CD14-positive monocyte (primary cell): ENCODE measurements around the gene CYB5D1. TPM values are rescaled to one million over a fixed set of nuclear protein-coding genes. Genes with fewer than 3 reads are reported as not detected.

Experiments
- DNase-seq, 3 donors: peaks; one replicate each; pipeline ENCODE4 v3.0.0-alpha.2; 2011 to 2022
- H2AFZ ChIP-seq: 2 replicates; pipeline ENCODE4 v1.6.0; 2012; ENCODE audit warnings: mild to moderate bottlenecking, low read depth, low read length, inconsistent platforms; ENCODE audit not compliant: insufficient read depth, poor library complexity, severe bottlenecking
- H3K27ac ChIP-seq, 2 donors: 1 replicate in 1 of 2; 2 replicates in 1 of 2; pipeline ENCODE4 v1.5.1; 2012 to 2013; ENCODE audit warnings: low read length in 2 of 2, control low read depth in 1 of 2, inconsistent platforms in 1 of 2, low read depth in 1 of 2, mild to moderate bottlenecking in 1 of 2
- H3K27me3 ChIP-seq, 2 donors: one replicate each; pipeline versions ENCODE4 v1.6.0 to v1.6.1; 2011 to 2013; ENCODE audit warnings: low read length in 2 of 2; ENCODE audit not compliant: control insufficient read depth in 2 of 2, insufficient read depth in 2 of 2
- H3K36me3 ChIP-seq, 2 donors: replicated peaks in 1 of 2; 1 replicate in 1 of 2; 2 replicates in 1 of 2; pipeline versions ENCODE4 v1.5.1 to v1.6.1; 2012 to 2013; ENCODE audit warnings: low read length in 2 of 2, control low read depth in 1 of 2, inconsistent platforms in 1 of 2, mild to moderate bottlenecking in 1 of 2; ENCODE audit not compliant: insufficient read depth in 2 of 2, control insufficient read depth in 1 of 2
- H3K4me1 ChIP-seq, 2 donors: 1 replicate in 1 of 2; 2 replicates in 1 of 2; pipeline versions ENCODE4 v1.5.1 to v1.6.1; 2012 to 2013; ENCODE audit warnings: low read length in 2 of 2, control low read depth in 1 of 2, inconsistent platforms in 1 of 2, mild to moderate bottlenecking in 1 of 2, moderate library complexity in 1 of 2; ENCODE audit not compliant: insufficient read depth in 2 of 2, control insufficient read depth in 1 of 2
- H3K4me2 ChIP-seq: replicated peaks from 2 replicates; pipeline ENCODE3; 2012; ENCODE audit warnings: low read length, moderate library complexity, mild to moderate bottlenecking; ENCODE audit not compliant: poor library complexity, severe bottlenecking; ENCODE audit errors: extremely low read depth
- H3K4me3 ChIP-seq, 3 experiments: fragments of 200-600 bp in 1 of 3; sonication (generic) in 1 of 3; replicated peaks in 1 of 3; 1 replicate in 2 of 3; 2 replicates in 1 of 3; pipeline ENCODE4 v1.5.1; 2011 to 2013; ENCODE audit warnings: low read length in 3 of 3, mild to moderate bottlenecking in 3 of 3, control low read depth in 2 of 3, low read depth in 2 of 3, inconsistent platforms in 1 of 3, moderate library complexity in 1 of 3
- H3K79me2 ChIP-seq: 2 replicates; pipeline ENCODE4 v1.6.0; 2012; ENCODE audit warnings: mild to moderate bottlenecking, control low read depth, inconsistent platforms, low read length, moderate library complexity; ENCODE audit not compliant: insufficient read depth
- H3K9ac ChIP-seq: 2 replicates; pipeline ENCODE4 v1.6.0; 2017; ENCODE audit warnings: low read length, mild to moderate bottlenecking; ENCODE audit not compliant: insufficient read depth, poor library complexity, severe bottlenecking
- H3K9me3 ChIP-seq, 2 donors: replicated peaks in 1 of 2; 1 replicate in 1 of 2; 2 replicates in 1 of 2; pipeline versions ENCODE4 v1.5.1 to v1.6.1; 2012 to 2013; ENCODE audit warnings: low read length in 2 of 2, control low read depth in 1 of 2; ENCODE audit not compliant: control insufficient read depth in 1 of 2, insufficient read depth in 1 of 2
- H4K20me1 ChIP-seq: 2 replicates; pipeline ENCODE4 v1.6.0; 2012; ENCODE audit warnings: mild to moderate bottlenecking, low read length, control low read depth, moderate library complexity; ENCODE audit not compliant: insufficient read depth
- H3K27ac Mint-ChIP-seq, 7 donors: one replicate each; pipeline ENCODE4 v1.8.0; 2020; ENCODE audit warnings: mild to moderate bottlenecking in 7 of 7, mixed read lengths in 7 of 7, moderate library complexity in 6 of 7, inconsistent platforms in 2 of 7
- H3K27me3 Mint-ChIP-seq, 3 donors: one replicate each; pipeline ENCODE4 v1.8.0; 2021 to 2022; ENCODE audit warnings: low read depth in 3 of 3, mild to moderate bottlenecking in 3 of 3, mixed read lengths in 3 of 3, moderate library complexity in 3 of 3, inconsistent platforms in 1 of 3
- H3K36me3 Mint-ChIP-seq, 2 donors: one replicate each; pipeline ENCODE4 v1.8.0; 2020; ENCODE audit warnings: mixed read lengths in 2 of 2, inconsistent platforms in 1 of 2, mild to moderate bottlenecking in 1 of 2
- H3K4me1 Mint-ChIP-seq: one replicate; pipeline ENCODE4 v1.8.0; 2020; ENCODE audit warnings: mild to moderate bottlenecking, mixed read lengths
- H3K4me3 Mint-ChIP-seq, 2 donors: one replicate each; pipeline ENCODE4 v1.8.0; 2020; ENCODE audit warnings: mild to moderate bottlenecking in 2 of 2, mixed read lengths in 2 of 2, moderate library complexity in 1 of 2
- H3K9me3 Mint-ChIP-seq, 7 donors: one replicate each; pipeline ENCODE4 v1.8.0; 2020 to 2022; ENCODE audit warnings: mixed read lengths in 7 of 7, mild to moderate bottlenecking in 6 of 7, moderate library complexity in 6 of 7, inconsistent platforms in 2 of 7
- CTCF ChIP-seq: fragments of 200-600 bp; IDR thresholded peaks from one replicate; pipeline ENCODE4 v1.8.0; 2022; ENCODE audit warnings: antibody characterized with exemption, mild to moderate bottlenecking
- WGBS: methylation state at CpG from one replicate; pipeline ENCODE4 v1.1.5; 2013; ENCODE audit warnings: missing lambda C conversion rate; ENCODE audit not compliant: insufficient coverage; 5-methylcytosine and 5-hydroxymethylcytosine counted together
- intact Hi-C, 2 donors: fragments of 100-400 bp; cut with micrococcal nuclease; formaldehyde crosslinking; loops; one replicate each; pipeline versions ENCODE4 v1.15.0 to v1.15.1; 2023
- polyA plus RNA-seq, 3 donors: library from polyadenylated mRNA; depleted of rRNA in 1 of 3; unstranded in 2 of 3; stranded (reverse) in 1 of 3; fragments of 300-500 nt in 2 of 3; fragments of >200 nt in 1 of 3; fragmentation: Illumina TruSeq in 2 of 3; gene quantifications; 1 replicate in 2 of 3; 2 replicates in 1 of 3; pipeline ENCODE4 v1.2.3, GENCODE V29; 2012 to 2021

CYB5D1 gene
- polyA plus RNA-seq, 3 donors = 0.50 to 4.8 (median 0.98) TPM

- H3K4me1 Mint-ChIP-seq = peaks cover 20% of the 10 kb centered on the region
- 98% methylated on average over 14 of the region's 21 CpGs for WGBS
- H3K4me3 ChIP-seq = no peak overlapping the region
- no peak for TF ChIP-seq CTCF
- no peak overlapping the region for H3K27ac ChIP-seq
- H3K4me1 ChIP-seq = peaks cover 22 to 26% of the 10 kb centered on the region in 2 donors
- no peak overlapping the region for H3K9ac ChIP-seq
- no peak overlapping the region for H3K4me2 ChIP-seq
- intact Hi-C loops = no loop called here
- H3K36me3 Mint-ChIP-seq = peaks cover 60 to 85% of the 10 kb centered on the region in 2 donors
- peaks cover 48% of the 10 kb centered on the region for H3K79me2 ChIP-seq
- no peaks in the 10 kb centered on the region for H3K9me3 Mint-ChIP-seq
- H3K4me3 Mint-ChIP-seq = no peak overlapping the region
- no peak overlapping the region for H3K27ac Mint-ChIP-seq
- peaks cover 80 to 81% of the 10 kb centered on the region in 2 donors for H3K36me3 ChIP-seq
- no peaks in the 10 kb centered on the region for H3K27me3 ChIP-seq
- H2AFZ ChIP-seq = no peak overlapping the region
- no peak for DNase-seq
- peaks cover 0 to 8% (median 0%) of the 10 kb centered on the region in 3 donors for H3K27me3 Mint-ChIP-seq
- peaks cover 97% of the 10 kb centered on the region for H4K20me1 ChIP-seq
- H3K9me3 ChIP-seq = no peaks in the 10 kb centered on the region
Measured at GRCh38 chr17:7848739-7849129, 9.1 kb upstream of the CYB5D1 start.

- H3K4me2 ChIP-seq = no peak overlapping the region
- H3K4me3 ChIP-seq = no peak overlapping the region
- H3K27ac Mint-ChIP-seq = peak overlapping the region in 1 of 7 donors; percentile 41
- H3K36me3 ChIP-seq = peaks cover 82 to 85% of the 10 kb centered on the region in 2 donors
- H3K27me3 Mint-ChIP-seq = peaks cover 0 to 6% (median 2%) of the 10 kb centered on the region in 3 donors
- WGBS = 97% methylated on average over 21 of the region's 35 CpGs
- peaks cover 49% of the 10 kb centered on the region for H3K79me2 ChIP-seq
- no peak overlapping the region for H3K27ac ChIP-seq
- no peak overlapping the region for H3K4me3 Mint-ChIP-seq
- H3K9me3 ChIP-seq = no peaks in the 10 kb centered on the region
- peaks cover 100% of the 10 kb centered on the region for H4K20me1 ChIP-seq
- no peak for DNase-seq
- peaks cover 20% of the 10 kb centered on the region for H3K4me1 Mint-ChIP-seq
- H3K9ac ChIP-seq = no peak overlapping the region
- H3K36me3 Mint-ChIP-seq = peaks cover 62 to 90% of the 10 kb centered on the region in 2 donors
- H3K27me3 ChIP-seq = no peaks in the 10 kb centered on the region
- no peak for TF ChIP-seq CTCF
- intact Hi-C loops = no loop called here
- peaks cover 20 to 26% of the 10 kb centered on the region in 2 donors for H3K4me1 ChIP-seq
- no peaks in the 10 kb centered on the region for H3K9me3 Mint-ChIP-seq
- H2AFZ ChIP-seq = no peak overlapping the region
Measured at GRCh38 chr17:7849130-7849750, 8.6 kb upstream of the CYB5D1 start.
